SK-N-SH (cell line): Measurements from ENCODE around the gene NDUFC2.

ENCODE experiments used
- EP300 ChIP-seq, 2 experiments: IDR thresholded peaks; 2 replicates each; pipeline versions ENCODE4 v1.4.0 to v1.6.1; 2012; ENCODE audit warnings: borderline replicate concordance in 1 of 2, low read depth in 1 of 2, low read length in 1 of 2
- FOSL2 ChIP-seq: IDR thresholded peaks from 2 replicates; pipeline ENCODE4 v1.4.0; 2012; ENCODE audit warnings: low read depth, mild to moderate bottlenecking, moderate library complexity, borderline replicate concordance
- SIN3A ChIP-seq: IDR thresholded peaks from 2 replicates; pipeline ENCODE4 v1.6.1; 2012; ENCODE audit warnings: low read depth, mild to moderate bottlenecking, low read length, moderate library complexity, borderline replicate concordance
- USF1 ChIP-seq: IDR thresholded peaks from 2 replicates; pipeline ENCODE4 v1.4.0; 2012; ENCODE audit warnings: low read depth, borderline replicate concordance
- YY1 ChIP-seq: IDR thresholded peaks from 2 replicates; pipeline ENCODE4 v1.4.0; 2012; ENCODE audit warnings: low read depth, mild to moderate bottlenecking
- TF ChIP-seq, protein P1 (sequence below): fragments of 200-600 bp; sonication (generic); IDR thresholded peaks from 2 replicates; pipeline ENCODE4 v1.6.1; 2017; ENCODE audit warnings: antibody characterized with exemption, mild to moderate bottlenecking, moderate library complexity

DNA sequence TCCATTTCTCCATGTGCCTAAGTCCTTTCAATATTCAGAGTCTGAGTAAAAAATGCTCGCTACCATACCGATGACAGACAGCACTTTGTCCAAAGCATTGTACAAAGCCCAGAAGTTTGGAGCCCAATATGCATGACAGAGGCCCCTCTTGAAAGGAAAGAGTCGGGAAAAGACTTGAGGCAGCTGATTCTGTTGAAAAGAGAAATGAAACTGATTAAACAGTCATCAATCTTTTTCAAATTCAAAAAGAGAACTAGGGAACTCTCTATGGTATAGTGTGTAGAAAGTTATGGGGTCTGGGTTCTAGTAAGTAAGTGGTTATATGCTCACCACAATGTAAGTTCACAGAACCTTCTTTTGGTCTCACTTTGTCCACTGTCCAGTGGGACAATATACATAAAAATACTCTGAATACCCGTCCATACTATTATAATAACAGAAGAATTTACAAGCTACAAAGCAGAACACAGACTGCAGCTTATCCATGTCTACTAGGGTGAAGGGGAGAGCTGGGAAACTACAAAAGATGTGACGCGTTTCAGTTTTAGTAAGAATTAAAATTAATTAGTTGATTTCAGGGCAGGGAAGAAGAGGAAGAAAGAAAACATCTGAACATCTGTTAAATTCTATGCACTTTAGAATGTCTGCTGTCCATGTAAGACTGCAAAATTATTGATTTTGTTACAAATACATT lies 33.1 kb upstream of the NDUFC2 start:
- TF ChIP-seq USF1 (no peak), FOSL2 (no peak), EP300 (IDR thresholded peaks at IDR 0.05; ENCODE audit: borderline replicate concordance in 1 of 2, low read depth in 1 of 2, low read length in 1 of 2) (no peak), YY1 (no peak), SIN3A (no peak)
- TF ChIP-seq, protein P1, sequence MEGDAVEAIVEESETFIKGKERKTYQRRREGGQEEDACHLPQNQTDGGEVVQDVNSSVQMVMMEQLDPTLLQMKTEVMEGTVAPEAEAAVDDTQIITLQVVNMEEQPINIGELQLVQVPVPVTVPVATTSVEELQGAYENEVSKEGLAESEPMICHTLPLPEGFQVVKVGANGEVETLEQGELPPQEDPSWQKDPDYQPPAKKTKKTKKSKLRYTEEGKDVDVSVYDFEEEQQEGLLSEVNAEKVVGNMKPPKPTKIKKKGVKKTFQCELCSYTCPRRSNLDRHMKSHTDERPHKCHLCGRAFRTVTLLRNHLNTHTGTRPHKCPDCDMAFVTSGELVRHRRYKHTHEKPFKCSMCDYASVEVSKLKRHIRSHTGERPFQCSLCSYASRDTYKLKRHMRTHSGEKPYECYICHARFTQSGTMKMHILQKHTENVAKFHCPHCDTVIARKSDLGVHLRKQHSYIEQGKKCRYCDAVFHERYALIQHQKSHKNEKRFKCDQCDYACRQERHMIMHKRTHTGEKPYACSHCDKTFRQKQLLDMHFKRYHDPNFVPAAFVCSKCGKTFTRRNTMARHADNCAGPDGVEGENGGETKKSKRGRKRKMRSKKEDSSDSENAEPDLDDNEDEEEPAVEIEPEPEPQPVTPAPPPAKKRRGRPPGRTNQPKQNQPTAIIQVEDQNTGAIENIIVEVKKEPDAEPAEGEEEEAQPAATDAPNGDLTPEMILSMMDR = no peak
